Caki2 (cell line): Measurements from ENCODE around the gene RANBP10. TPM values are rescaled to one million over a fixed set of nuclear protein-coding genes. Genes with fewer than 3 reads are reported as not detected.

Experiments
- DNase-seq: peaks from one replicate; pipeline ENCODE4 v3.0.0-alpha.2; 2015; ENCODE audit warnings: low read depth
- in situ Hi-C: cut with HindIII; loops from 2 replicates; pipeline ENCODE4 v1.10.0; 2016; ENCODE audit warnings: low sequenced_read_pairs, low pct_unique_long_range_greater_than_20kb, mixed read lengths
- total RNA-seq: library from RNA; depleted of rRNA; stranded (reverse); fragments of >200 nt; shearing (Covaris generic); gene quantifications from 2 replicates; pipeline ENCODE4 v1.2.3, GENCODE V29; 2014; ENCODE audit warnings: low replicate concordance

Gene RANBP10
- total RNA-seq, 1 experiment from 2014 or later: 3.7 TPM

DNA sequence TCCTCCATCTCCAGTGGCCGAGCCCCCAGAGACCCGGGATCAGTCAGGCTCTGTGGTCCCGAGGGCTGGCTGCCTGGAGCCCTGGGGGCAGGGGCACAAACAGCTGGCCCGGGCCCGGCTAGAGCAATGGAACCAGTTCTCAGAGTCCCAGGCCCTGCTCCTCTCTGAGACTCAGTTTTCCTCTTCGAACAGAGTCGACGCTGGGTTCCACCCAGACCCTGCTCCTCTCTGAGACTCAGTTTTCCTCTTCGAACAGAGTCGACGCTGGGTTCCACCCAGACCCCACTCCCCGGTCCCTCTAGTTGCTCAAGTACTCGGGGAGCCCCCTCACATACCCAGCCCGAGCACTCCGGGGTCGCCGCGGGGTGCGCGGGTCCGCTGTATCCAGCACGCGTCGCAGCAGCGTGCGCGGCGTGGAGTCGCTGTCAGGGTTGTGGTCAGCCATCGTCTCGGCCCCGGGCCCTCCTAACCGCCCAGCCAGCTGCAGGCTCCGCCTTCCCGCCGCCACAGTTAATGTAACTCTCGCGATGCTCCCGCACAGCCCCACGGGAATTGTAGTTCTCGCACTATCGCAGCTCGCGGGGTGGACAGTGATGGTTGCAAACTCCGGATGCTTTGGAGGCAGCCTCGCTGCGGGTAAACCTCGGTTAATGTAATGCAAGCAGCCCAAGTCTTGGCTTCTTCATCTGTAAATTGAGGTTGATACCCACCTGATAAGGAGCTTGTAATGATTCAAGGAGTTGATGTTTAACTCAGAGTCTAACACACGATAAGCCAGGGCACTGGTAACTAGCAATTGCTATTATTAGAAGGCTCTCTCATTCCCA is 27.3 kb upstream of the RANBP10 start:
- DNase-seq: peak; percentile 80

DNA sequence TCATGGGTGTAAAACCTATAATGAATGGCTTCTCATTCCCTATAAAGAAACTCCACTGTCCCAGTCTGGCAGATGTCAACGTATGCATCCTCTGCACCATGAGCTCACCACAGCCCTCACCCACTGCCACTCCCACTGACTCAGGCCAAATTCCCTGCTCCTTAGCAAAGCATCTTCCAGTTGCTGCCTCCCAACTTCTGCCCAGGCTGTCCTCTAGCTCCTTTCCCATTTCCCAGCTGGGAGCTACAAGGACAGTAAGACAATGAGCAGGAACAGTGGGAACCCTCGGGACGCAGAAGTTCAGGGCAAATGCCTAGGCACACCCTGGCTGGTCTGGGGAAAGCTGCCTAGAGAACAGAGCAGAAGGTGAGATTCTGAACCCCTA is 26.7 kb upstream of the RANBP10 start:
- in situ Hi-C loops: no loop called here
- no peak for DNase-seq

More for the DNA sequence above, 27.3 kb upstream of the RANBP10 start:
- in situ Hi-C loops: no loop called here

DNA sequence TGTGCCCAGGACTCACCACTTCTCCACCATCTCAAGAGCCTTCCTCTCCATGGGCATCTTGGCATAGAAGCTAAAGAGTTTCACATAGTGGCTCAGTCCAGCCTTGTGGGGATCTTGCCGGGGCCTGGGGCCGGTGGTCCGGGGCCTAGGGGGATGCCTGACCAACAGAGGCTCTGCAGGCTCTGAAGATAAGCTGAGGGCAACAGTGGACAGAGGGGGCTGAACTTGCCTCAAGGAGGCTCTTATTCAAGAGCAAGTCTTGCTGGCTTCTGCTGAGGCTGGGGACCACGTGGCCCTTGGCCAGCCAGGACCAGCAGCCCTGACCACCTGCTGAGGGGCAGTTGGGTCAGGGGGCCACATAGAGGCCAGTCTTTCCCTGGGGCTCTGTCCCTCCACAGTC is 22.3 kb upstream of the RANBP10 start:
- DNase-seq: no peak
- in situ Hi-C loops: no loop called here

DNA sequence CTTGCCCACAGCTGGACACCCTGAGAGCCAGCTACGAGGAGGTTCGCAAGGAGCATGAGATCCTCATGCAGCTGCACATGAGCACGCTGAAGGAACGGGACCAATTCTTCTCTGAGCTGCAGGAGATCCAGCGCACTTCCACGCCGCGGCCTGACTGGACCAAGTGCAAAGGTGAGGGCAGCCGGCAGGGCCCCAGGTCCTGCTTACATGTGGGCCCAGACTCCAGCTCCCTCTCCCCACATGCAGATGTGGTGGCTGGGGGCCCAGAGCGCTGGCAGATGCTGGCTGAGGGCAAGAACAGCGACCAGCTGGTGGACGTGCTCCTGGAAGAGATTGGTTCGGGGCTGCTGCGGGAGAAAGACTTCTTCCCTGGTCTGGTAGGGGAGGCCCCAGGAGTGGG is 19.5 kb upstream of the RANBP10 start:
- no peak for DNase-seq
- in situ Hi-C loops: no loop called here

DNA sequence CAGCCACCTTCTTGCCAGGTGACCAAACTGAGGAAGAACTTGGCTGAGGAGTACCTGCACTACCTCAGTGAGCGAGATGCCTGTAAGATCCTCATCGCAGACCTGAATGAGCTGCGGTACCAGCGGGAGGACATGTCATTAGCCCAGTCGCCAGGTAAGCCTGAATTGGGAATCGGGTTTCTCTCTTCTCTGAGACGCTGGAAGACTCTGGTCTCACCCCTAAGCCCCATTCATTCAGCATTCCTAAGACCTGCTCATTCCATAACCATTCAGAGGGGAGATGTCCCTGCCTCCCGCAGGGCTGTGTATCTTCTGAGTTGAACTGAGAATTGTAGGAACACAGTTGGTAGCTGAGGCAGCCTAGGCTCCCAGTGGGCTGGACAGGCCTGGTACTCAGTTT is 18.8 kb upstream of the RANBP10 start:
- no peak for DNase-seq
- in situ Hi-C loops: no loop called here

DNA sequence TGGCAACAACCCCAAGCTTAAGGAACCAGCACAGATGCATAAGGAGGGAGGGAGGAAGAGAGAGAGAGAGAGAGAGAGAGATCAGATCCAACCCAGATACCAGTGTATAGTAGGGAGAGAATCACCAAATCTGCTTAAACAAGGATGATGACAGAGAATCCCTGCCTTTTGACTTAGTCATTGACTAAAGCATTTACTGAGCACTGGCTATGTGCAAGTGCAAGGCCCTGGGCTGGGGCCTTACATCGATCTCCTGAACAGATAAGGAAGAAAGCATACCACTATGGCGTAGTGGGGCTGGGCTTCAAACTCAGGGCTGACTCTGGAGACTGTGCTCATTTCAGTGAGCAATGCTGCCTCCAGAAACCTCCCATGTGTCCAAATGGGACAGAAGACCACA is 16.2 kb upstream of the RANBP10 start:
- no peak for DNase-seq
- in situ Hi-C loops: no loop called here

DNA sequence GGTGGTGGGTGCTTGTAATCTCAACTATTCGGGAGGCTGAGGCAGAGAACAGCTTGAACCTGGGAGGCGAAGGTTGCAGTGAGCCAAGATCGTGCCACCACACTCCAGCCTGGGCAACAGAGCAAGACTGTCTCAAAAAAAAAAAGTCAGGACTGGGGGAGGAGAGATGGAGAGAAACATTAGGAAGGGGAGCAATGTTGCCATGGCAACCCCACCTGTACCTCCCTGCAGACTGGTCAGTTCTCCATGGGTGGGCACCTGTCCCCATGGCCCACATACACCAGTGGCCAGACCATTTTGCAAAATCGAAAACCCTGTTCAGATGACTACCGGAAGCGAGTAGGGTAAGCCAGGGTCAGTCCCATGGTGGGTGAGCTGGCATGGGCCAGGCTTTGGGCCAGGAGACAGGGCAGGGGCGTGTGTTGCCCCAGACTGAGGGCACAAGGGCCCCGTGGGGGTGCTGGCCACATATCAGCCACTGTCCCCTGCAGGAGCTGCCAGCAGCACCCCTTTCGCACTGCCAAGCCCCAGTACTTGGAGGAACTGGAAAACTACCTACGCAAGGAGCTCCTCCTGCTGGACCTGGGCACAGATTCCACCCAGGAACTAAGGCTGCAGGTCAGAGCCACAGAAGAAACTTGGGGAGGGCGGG is 14.4 kb upstream of the RANBP10 start:
- in situ Hi-C loops: no loop called here

DNA sequence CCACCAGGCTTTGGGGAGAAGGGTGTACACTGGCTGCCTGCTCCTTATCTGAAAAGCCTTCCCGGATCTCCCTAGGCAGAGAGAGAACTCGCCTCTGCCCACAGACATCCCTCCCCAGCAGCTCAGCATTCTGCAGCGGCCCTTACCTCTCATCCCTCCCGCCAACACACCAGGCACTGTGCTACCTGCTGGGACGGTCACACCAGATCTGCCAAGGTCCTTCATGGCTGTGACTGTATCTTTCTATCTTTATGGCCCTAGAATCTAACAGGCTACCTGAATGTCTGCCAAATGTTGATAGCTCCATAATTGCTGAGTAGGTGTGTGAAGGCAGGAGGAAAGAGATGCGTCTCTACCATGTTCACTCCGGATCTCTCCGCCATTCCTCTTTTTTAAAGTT is 8.2 kb upstream of the RANBP10 start:
- no peak for DNase-seq
- in situ Hi-C loops: no loop called here

More for the DNA sequence above, 14.4 kb upstream of the RANBP10 start:
- no peak for DNase-seq

DNA sequence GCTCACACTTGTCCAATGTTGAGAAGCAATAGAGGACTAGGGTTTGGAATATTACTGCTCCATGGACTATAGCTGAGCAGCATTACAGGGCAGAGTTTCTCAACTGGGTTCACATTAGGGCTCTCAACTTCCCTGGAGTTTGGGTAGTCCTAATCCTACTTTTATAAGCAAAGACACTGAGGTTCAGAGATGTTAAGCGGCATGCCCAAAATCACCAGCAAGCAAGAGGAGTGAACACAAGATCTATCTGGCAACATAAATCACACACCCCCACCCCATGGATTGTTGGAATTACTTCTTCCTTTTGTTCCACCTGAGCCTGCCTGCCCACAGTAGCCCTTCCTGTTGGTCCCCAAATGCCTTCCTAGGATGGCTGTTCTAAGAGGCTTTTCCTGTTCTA is 5.5 kb upstream of the RANBP10 start:
- in situ Hi-C loops: no loop called here
- no peak for DNase-seq

DNA sequence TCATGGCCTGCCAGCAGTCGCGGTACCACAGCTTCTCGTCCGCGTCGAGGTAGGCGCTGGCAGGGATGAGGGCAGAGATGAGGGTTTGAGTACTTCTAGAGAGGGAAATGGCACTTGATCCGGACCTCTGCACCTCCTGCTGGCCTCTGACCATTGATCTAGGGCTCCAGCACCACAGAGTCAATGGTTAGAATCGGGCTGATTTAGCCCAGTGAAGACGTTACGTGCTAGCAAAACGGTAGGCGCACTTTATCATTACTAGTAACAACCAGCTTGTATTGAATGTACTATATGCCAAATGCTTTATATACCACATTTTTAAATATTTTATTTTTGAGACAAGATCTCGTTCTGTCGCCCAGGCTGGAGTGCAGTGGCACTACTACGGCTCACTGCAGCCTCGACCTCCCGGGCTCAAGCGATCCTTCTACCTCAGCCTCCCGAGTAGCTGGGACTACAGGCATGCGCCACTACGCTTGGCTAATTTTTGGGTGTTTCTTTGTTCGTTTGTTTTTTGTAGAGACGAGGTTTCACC is 855 bp upstream of the RANBP10 start:
- in situ Hi-C loops: no loop called here
- no peak for DNase-seq

DNA sequence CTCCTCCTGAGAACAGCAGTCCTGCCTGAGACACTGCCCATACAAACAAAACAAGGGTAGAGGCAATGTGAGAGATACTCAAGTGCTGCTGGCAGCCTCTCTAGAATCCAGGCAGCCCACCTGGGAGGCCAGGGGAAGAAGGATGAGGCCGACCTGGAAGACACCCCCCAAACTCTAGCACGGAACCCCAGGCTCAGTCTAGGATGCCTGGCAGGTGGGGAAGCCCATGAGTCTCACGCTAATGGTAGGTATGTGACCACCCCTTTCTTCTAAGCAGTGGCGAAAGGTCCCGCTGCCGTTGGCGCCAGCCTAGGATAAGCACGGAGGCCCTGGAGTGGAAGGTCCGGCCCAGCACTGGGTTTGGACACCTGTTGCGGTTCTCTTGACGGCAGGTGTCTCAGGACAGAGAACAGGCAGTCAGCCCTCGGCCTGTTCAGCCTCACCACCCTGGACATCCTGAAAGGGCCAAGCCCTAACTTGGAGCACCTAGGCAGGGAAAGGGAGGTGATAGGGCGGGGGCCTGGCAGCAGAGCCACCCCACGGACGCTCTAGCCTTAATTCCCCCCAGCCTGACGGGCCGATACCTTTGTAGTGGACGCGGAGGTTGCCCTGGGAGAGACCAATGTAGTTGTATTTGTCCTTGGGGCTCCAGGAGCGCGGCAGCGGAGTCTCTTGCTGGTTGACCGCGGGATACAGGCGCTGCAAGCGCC is 487 bp downstream of the RANBP10 start:
- in situ Hi-C loops: no loop called here
- no peak for DNase-seq

DNA sequence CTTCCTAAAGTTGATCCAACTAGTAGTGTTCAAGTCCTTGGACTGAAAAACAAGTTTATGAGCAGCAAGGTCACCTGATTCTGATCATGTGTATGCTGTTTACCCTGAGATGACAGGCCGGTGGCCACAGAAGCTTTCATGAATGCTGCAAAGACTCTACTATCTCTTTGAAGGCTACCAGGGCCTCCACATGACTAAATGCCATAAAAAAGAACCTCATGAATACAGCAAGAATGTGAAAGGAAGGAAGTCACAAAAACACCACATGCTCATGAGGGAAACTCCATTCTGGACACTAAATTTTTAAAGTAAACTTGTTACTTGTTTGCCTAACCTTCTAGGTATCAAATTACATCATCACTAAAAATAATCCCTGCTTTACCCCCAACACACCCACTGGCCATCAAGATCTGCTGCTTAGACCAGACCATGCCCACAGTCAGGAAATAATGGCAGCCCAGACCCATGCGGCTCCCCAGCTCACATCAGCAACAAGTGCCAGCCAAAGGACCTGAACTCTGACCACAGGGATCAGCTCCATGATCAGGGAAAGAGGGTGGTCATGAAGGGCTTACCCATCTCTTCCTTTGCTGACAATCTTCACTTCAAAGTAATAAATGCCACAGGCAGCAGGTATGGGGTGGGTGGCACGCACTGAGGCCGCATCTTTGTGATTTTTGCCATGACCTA is 1.4 kb downstream of the RANBP10 start:
- in situ Hi-C loops: no loop called here
- DNase-seq: no peak

DNA sequence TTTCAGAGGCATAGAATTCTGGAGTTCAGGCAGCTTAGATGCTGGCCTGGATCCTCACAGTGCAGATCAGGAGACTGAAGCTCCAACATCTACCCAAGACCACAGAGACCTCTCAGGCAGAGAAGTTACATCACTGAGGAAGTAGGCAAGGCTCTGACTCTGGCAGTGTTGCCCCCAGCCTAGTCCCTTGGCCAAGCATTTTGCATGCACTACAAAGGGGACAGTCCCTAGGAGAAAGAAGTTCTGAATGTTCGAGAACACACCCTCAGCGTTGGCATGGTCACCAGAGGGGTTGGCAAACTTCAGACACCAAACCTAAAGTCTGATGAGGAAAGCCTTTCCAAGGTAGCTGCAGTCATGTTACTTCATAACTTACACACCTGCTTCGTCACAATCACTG is 2.5 kb downstream of the RANBP10 start:
- in situ Hi-C loops: no loop called here
- DNase-seq: no peak

DNA sequence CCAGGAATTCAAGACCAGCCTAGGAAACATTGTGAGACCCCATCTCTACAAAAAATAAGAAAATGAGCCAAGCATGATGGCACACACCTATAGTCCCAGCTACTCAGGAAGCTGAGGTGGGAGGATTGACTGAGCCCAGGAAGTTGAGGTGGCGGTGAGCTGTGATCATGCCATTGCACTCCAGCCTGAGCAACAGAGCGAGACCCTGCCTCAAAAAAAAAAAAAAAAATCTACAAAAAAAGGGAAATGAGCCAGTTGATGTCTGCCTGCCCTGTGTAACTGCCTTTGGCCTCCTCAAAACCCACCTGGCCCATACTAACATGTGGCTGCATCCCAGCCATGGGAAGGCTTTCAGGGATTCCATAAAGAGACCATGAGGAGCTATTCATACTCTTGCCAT is 4.5 kb downstream of the RANBP10 start:
- in situ Hi-C loops: no loop called here
- no peak for DNase-seq

DNA sequence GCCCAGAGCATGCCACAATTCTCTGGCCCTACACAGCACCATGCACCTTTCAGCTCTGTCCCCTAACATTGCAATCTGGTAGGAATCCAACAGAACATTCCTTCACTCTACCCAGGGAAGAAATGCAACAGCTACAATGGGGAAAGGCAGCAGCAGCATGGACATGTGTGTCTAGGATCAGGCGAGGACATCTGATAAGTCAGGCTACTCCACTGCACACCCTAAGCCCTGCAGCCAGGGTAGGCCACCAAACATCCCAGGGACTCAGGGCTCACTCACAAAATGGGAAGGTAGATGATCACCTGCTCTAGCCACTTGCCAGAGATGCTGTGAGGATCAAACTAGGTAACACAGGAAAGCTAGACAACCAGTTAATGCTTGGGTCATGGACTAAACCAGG is 5.1 kb downstream of the RANBP10 start:
- in situ Hi-C loops: no loop called here
- DNase-seq: no peak

DNA sequence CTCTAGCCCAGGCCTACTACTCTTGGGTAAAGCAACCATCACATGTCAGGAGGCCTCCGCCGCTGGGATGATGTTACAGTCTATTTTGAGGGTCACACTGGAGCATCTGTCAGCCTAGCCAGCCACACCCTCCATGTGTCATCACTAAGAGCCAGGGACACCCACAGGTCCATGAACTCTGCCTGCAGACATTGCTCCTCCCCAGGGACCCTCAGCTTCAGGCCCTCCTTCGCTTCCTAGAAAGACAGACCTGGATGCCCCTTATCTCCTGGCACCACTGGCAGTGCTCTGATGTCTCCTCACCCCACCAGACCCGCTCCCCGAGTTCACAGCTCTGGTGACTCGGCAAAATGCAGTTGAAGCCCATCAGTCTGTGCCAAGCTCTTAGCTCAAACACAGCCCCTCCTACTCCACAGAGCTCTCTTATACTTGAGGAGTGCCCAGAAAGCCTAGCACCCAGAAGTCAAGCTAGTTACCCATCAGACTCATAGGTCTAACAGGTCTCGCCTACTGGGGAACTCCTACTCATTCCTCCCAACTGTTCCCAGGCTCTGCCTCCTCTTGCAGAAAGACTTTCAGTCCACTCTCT is 5.9 kb downstream of the RANBP10 start:
- in situ Hi-C loops: no loop called here
- DNase-seq: no peak

DNA sequence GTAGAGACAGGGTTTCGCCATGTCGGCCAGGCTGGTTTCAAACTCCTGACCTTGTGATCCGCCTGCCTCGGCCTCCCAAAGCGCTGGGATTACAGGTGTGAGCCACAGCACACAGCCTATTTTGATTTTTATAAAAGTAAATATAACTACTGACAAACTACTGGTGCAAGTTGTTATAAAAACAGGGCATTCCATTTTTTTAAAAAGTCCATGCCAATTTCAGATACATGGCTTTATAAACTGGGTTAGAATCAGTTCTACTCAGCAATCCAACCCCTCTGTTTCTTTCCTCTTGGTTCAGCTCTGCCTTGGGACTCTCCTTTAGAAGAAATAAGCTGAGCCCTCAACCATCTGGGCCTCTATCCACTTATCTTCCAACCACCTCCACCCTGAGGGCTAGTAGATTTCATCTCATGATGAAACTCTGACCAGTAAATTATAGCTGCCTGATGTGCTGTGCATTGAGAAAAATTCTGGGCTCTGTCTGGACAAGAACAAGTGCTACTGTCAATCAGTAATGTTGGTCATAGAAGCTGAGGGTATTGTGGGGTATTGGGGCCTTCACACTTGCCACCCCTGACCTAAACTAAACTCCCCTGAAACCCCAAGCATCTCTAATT is 10.2 kb downstream of the RANBP10 start:
- in situ Hi-C loops: no loop called here
- no peak for DNase-seq

DNA sequence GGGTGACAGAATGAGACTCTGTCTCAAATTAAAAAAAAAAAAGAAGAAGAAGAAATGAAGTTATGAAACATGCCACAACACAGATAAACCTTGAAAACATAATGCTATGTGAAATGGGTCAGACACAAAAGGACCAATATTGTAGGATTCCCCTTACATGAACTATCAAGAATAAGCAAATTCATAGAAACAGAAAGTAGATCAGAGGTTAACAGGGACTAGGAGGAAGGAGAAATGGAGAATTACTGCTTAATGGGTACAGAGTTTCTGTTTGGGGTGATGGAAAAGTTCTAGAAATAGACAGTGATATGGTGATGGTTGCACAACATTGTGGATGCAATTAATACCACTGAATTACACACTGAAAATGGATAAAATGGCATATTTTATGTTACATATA is 16.3 kb downstream of the RANBP10 start:
- DNase-seq: no peak
- in situ Hi-C loops: no loop called here
